CD14-positive monocyte (primary cell): ENCODE measurements around the gene LTB4R. TPM values are rescaled to one million over a fixed set of nuclear protein-coding genes. Genes with fewer than 3 reads are reported as not detected.

Source experiments
- DNase-seq, 3 donors: peaks; one replicate each; pipeline ENCODE4 v3.0.0-alpha.2; 2011 to 2022
- H2AFZ ChIP-seq: 2 replicates; pipeline ENCODE4 v1.6.0; 2012; ENCODE audit warnings: mild to moderate bottlenecking, low read depth, low read length, inconsistent platforms; ENCODE audit not compliant: insufficient read depth, poor library complexity, severe bottlenecking
- H3K27ac ChIP-seq, 2 donors: 1 replicate in 1 of 2; 2 replicates in 1 of 2; pipeline ENCODE4 v1.5.1; 2012 to 2013; ENCODE audit warnings: low read length in 2 of 2, control low read depth in 1 of 2, inconsistent platforms in 1 of 2, low read depth in 1 of 2, mild to moderate bottlenecking in 1 of 2
- H3K27me3 ChIP-seq, 2 donors: one replicate each; pipeline versions ENCODE4 v1.6.0 to v1.6.1; 2011 to 2013; ENCODE audit warnings: low read length in 2 of 2; ENCODE audit not compliant: control insufficient read depth in 2 of 2, insufficient read depth in 2 of 2
- H3K36me3 ChIP-seq, 2 donors: replicated peaks in 1 of 2; 1 replicate in 1 of 2; 2 replicates in 1 of 2; pipeline versions ENCODE4 v1.5.1 to v1.6.1; 2012 to 2013; ENCODE audit warnings: low read length in 2 of 2, control low read depth in 1 of 2, inconsistent platforms in 1 of 2, mild to moderate bottlenecking in 1 of 2; ENCODE audit not compliant: insufficient read depth in 2 of 2, control insufficient read depth in 1 of 2
- H3K4me1 ChIP-seq, 2 donors: 1 replicate in 1 of 2; 2 replicates in 1 of 2; pipeline versions ENCODE4 v1.5.1 to v1.6.1; 2012 to 2013; ENCODE audit warnings: low read length in 2 of 2, control low read depth in 1 of 2, inconsistent platforms in 1 of 2, mild to moderate bottlenecking in 1 of 2, moderate library complexity in 1 of 2; ENCODE audit not compliant: insufficient read depth in 2 of 2, control insufficient read depth in 1 of 2
- H3K4me2 ChIP-seq: replicated peaks from 2 replicates; pipeline ENCODE3; 2012; ENCODE audit warnings: low read length, moderate library complexity, mild to moderate bottlenecking; ENCODE audit not compliant: poor library complexity, severe bottlenecking; ENCODE audit errors: extremely low read depth
- H3K4me3 ChIP-seq, 3 experiments: fragments of 200-600 bp in 1 of 3; sonication (generic) in 1 of 3; replicated peaks in 1 of 3; 1 replicate in 2 of 3; 2 replicates in 1 of 3; pipeline ENCODE4 v1.5.1; 2011 to 2013; ENCODE audit warnings: low read length in 3 of 3, mild to moderate bottlenecking in 3 of 3, control low read depth in 2 of 3, low read depth in 2 of 3, inconsistent platforms in 1 of 3, moderate library complexity in 1 of 3
- H3K79me2 ChIP-seq: 2 replicates; pipeline ENCODE4 v1.6.0; 2012; ENCODE audit warnings: mild to moderate bottlenecking, control low read depth, inconsistent platforms, low read length, moderate library complexity; ENCODE audit not compliant: insufficient read depth
- H3K9ac ChIP-seq: 2 replicates; pipeline ENCODE4 v1.6.0; 2017; ENCODE audit warnings: low read length, mild to moderate bottlenecking; ENCODE audit not compliant: insufficient read depth, poor library complexity, severe bottlenecking
- H3K9me3 ChIP-seq, 2 donors: replicated peaks in 1 of 2; 1 replicate in 1 of 2; 2 replicates in 1 of 2; pipeline versions ENCODE4 v1.5.1 to v1.6.1; 2012 to 2013; ENCODE audit warnings: low read length in 2 of 2, control low read depth in 1 of 2; ENCODE audit not compliant: control insufficient read depth in 1 of 2, insufficient read depth in 1 of 2
- H4K20me1 ChIP-seq: 2 replicates; pipeline ENCODE4 v1.6.0; 2012; ENCODE audit warnings: mild to moderate bottlenecking, low read length, control low read depth, moderate library complexity; ENCODE audit not compliant: insufficient read depth
- H3K27ac Mint-ChIP-seq, 7 donors: one replicate each; pipeline ENCODE4 v1.8.0; 2020; ENCODE audit warnings: mild to moderate bottlenecking in 7 of 7, mixed read lengths in 7 of 7, moderate library complexity in 6 of 7, inconsistent platforms in 2 of 7
- H3K27me3 Mint-ChIP-seq, 3 donors: one replicate each; pipeline ENCODE4 v1.8.0; 2021 to 2022; ENCODE audit warnings: low read depth in 3 of 3, mild to moderate bottlenecking in 3 of 3, mixed read lengths in 3 of 3, moderate library complexity in 3 of 3, inconsistent platforms in 1 of 3
- H3K36me3 Mint-ChIP-seq, 2 donors: one replicate each; pipeline ENCODE4 v1.8.0; 2020; ENCODE audit warnings: mixed read lengths in 2 of 2, inconsistent platforms in 1 of 2, mild to moderate bottlenecking in 1 of 2
- H3K4me1 Mint-ChIP-seq: one replicate; pipeline ENCODE4 v1.8.0; 2020; ENCODE audit warnings: mild to moderate bottlenecking, mixed read lengths
- H3K4me3 Mint-ChIP-seq, 2 donors: one replicate each; pipeline ENCODE4 v1.8.0; 2020; ENCODE audit warnings: mild to moderate bottlenecking in 2 of 2, mixed read lengths in 2 of 2, moderate library complexity in 1 of 2
- H3K9me3 Mint-ChIP-seq, 7 donors: one replicate each; pipeline ENCODE4 v1.8.0; 2020 to 2022; ENCODE audit warnings: mixed read lengths in 7 of 7, mild to moderate bottlenecking in 6 of 7, moderate library complexity in 6 of 7, inconsistent platforms in 2 of 7
- CTCF ChIP-seq: fragments of 200-600 bp; IDR thresholded peaks from one replicate; pipeline ENCODE4 v1.8.0; 2022; ENCODE audit warnings: antibody characterized with exemption, mild to moderate bottlenecking
- WGBS: methylation state at CpG from one replicate; pipeline ENCODE4 v1.1.5; 2013; ENCODE audit warnings: missing lambda C conversion rate; ENCODE audit not compliant: insufficient coverage; 5-methylcytosine and 5-hydroxymethylcytosine counted together
- intact Hi-C, 2 donors: fragments of 100-400 bp; cut with micrococcal nuclease; formaldehyde crosslinking; loops; one replicate each; pipeline versions ENCODE4 v1.15.0 to v1.15.1; 2023
- polyA plus RNA-seq, 3 donors: library from polyadenylated mRNA; depleted of rRNA in 1 of 3; unstranded in 2 of 3; stranded (reverse) in 1 of 3; fragments of 300-500 nt in 2 of 3; fragments of >200 nt in 1 of 3; fragmentation: Illumina TruSeq in 2 of 3; gene quantifications; 1 replicate in 2 of 3; 2 replicates in 1 of 3; pipeline ENCODE4 v1.2.3, GENCODE V29; 2012 to 2021

The LTB4R gene
- polyA plus RNA-seq, 3 donors: 51.5 to 98.5 (median 87.3) TPM

- intact Hi-C loops: no loop called here
- DNase-seq: no peak
- Histone ChIP-seq H3K4me1 (peaks cover 6 to 7% of the 10 kb centered on the region in 2 donors), H3K9ac (no peak overlapping the region), H3K36me3 (no peaks in the 10 kb centered on the region), H3K4me3 (no peak overlapping the region), H3K27ac (no peak overlapping the region), H2AFZ (no peak overlapping the region), H3K4me2 (no peak overlapping the region), H4K20me1 (no peaks in the 10 kb centered on the region), H3K79me2 (no peaks in the 10 kb centered on the region), H3K9me3 (no peaks in the 10 kb centered on the region), H3K27me3 (peaks cover 3 to 9% of the 10 kb centered on the region in 2 donors)
- H3K27me3 Mint-ChIP-seq: peaks cover 4 to 24% (median 22%) of the 10 kb centered on the region in 3 donors
- H3K4me1 Mint-ChIP-seq: peaks cover 14% of the 10 kb centered on the region
- WGBS: 67% methylated on average over 1 of the region's 5 CpGs
- H3K4me3 Mint-ChIP-seq: no peak overlapping the region
- H3K9me3 Mint-ChIP-seq: peaks cover 0 to 1% (median 0%) of the 10 kb centered on the region in 7 donors
- H3K27ac Mint-ChIP-seq: no peak overlapping the region
- TF ChIP-seq CTCF: no peak
- no peaks in the 10 kb centered on the region for H3K36me3 Mint-ChIP-seq
Measured at GRCh38 chr14:24349742-24350141, 38.4 kb downstream of the LTB4R start.

DNA sequence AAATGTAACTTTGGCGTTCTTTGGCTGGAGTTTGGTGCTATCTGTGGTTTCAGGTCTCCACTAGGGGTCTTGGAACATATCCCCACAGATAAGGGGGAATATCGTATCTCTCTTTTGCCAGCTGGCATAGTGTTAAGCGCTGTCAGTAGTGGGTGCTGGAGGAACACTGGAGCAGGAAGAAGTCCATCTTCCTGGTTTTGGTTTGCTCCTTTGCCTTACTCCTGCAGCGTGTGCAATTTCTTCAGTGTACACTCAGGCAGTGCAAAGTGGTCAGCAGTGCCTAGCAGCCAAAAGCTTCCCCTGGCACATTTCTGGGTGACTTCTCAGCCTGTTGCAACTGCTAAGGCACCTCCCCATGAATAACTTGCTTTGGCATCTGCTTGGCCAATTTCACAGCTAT, 40.2 kb downstream of the LTB4R start:
- TF ChIP-seq CTCF: no peak
- H3K36me3 Mint-ChIP-seq: no peaks in the 10 kb centered on the region
- no peak for DNase-seq
- no peak overlapping the region for H3K27ac Mint-ChIP-seq
- no peak overlapping the region for H3K9ac ChIP-seq
- no peaks in the 10 kb centered on the region for H4K20me1 ChIP-seq
- no peaks in the 10 kb centered on the region for H3K9me3 ChIP-seq
- no peak overlapping the region for H3K27ac ChIP-seq
- intact Hi-C loops: no loop called here
- H3K36me3 ChIP-seq: no peaks in the 10 kb centered on the region
- peaks cover 3 to 9% of the 10 kb centered on the region in 2 donors for H3K27me3 ChIP-seq
- no peak overlapping the region for H2AFZ ChIP-seq
- peaks cover 16% of the 10 kb centered on the region for H3K4me1 Mint-ChIP-seq
- H3K4me3 Mint-ChIP-seq: no peak overlapping the region
- peaks cover 5 to 24% (median 20%) of the 10 kb centered on the region in 3 donors for H3K27me3 Mint-ChIP-seq
- WGBS: 33% methylated on average over 3 of the region's 4 CpGs
- H3K4me3 ChIP-seq: no peak overlapping the region
- no peaks in the 10 kb centered on the region for H3K79me2 ChIP-seq
- peaks cover 11 to 13% of the 10 kb centered on the region in 2 donors for H3K4me1 ChIP-seq
- peaks cover 0 to 1% (median 0%) of the 10 kb centered on the region in 7 donors for H3K9me3 Mint-ChIP-seq
- H3K4me2 ChIP-seq: no peak overlapping the region
